Caki2 (cell line): ENCODE measurements around the gene DDIAS. TPM values are rescaled to one million over a fixed set of nuclear protein-coding genes. Genes with fewer than 3 reads are reported as not detected.
A peak's percentile ranks its signal among the peaks of the same experiment; 100 is the strongest.
"Not testable (repeated sequence)": the region's sequence is repeated elsewhere in the genome, so short reads cannot be mapped to it uniquely, and the experiment has no call there.

ENCODE experiments used
- DNase-seq: peaks from one replicate; pipeline ENCODE4 v3.0.0-alpha.2; 2015; ENCODE audit warnings: low read depth
- in situ Hi-C: cut with HindIII; loops from 2 replicates; pipeline ENCODE4 v1.10.0; 2016; ENCODE audit warnings: low sequenced_read_pairs, low pct_unique_long_range_greater_than_20kb, mixed read lengths
- total RNA-seq: library from RNA; depleted of rRNA; stranded (reverse); fragments of >200 nt; shearing (Covaris generic); gene quantifications from 2 replicates; pipeline ENCODE4 v1.2.3, GENCODE V29; 2014; ENCODE audit warnings: low replicate concordance; rRNA removed

DDIAS gene
- 7.2 and 10.1 TPM in 2 replicates for total RNA-seq

DNA sequence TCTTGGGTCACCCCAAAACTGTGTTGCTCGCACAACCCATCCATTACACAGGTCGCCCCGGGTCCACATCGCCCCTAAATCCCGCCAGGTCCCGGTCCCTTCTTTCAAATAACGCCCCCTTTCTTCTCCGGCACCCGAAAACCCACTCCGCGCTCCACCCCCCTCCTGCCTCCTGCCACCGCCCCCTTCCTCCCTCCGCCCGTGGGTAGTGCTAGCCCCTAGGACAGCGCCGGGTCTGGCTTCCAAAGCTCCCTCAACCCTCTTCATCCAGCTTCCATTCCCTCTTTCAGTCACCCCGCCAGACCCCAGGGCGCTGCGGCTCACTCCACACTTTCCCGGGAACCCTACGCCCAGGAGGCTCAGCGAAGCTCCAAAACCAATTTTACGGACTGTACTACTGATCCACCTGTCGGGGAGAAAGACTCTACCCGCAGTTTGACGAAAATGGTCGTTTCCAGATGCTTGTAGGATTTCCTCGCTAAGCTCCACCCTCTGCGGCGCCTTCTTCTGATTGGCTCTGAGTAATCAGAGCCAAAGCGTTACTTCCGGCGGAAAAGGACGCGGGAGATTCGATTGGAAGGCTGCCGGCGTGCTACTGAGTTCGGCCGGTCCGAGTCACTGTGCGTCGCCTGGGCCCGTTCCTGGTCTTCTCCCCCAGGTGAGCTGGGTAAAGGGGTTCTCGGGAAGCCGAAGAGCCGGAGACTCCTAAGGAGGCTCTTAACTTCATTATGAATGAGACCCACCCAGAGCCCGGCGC, at the start of gene DDIAS:
Gene DDIAS (plus strand): TSS at position 572 of the 757 bp plus-strand sequence. CDS start 13,003 bp downstream, outside the sequence.
- in situ Hi-C loops: no loop called here
- peak; percentile 88 for DNase-seq

- in situ Hi-C loops: no loop called here
- no peak for DNase-seq
These were observed 47.3 kb upstream of the DDIAS start for GRCh38 chr11:82854242-82854641.

DNA sequence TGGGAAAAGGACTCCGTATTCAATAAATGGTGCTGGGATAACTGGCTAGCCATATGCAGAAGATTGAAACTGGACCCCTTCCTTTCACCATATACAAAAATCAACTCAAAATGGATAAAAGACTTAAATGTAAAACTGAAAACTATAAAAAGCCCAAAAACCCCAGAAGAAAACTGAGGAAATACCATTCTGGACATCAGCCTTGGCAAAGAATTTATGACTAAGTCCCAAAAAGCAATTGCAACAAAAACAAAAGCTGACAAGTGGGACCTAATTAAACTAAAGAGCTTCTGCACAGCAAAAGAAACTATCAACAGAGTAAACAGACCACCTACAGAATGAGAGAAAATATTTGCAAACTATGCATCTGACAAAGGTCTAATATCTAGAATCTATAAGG, 46.6 kb upstream of the DDIAS start:
- in situ Hi-C loops: not testable (repeated sequence)

DNA sequence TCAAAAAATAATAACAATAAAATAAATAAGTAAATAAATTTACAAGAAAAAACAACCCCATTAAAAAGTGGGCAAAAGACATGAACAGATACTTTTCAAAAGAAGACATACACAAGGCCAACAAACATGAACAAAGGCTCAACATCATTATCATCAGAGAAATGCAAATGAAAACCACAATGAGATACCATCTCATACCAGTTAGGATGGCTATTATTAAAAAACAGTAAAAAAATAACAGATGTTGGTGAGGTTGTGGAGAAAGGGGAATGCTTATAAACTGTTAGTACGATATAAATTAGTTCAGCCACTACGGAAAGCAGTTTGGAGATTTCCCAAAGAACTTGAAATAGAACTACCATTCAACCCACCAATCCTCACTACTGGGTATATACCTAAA, 45.9 kb upstream of the DDIAS start:
- no peak for DNase-seq
- in situ Hi-C loops: no loop called here

More for the DNA sequence above, 46.6 kb upstream of the DDIAS start:
- DNase-seq: not testable (repeated sequence)

DNA sequence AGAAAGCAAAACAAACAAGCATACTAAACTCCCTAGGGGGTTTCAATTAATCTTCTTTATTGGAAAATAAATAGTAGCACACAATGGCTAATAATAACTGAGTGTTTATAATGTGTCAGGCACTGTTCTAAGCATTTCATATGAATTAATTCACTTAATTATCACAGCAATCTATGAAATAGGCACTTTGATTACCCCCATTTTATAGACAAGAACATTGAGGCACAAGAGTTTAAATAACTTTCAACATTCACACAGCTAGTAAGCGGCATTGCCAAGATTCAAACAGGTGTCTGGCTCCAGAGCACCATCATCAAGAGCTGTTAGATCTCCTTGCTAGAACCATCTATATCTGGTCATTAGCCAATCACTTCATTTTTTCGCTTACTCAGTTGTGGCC, 44.4 kb upstream of the DDIAS start:
- in situ Hi-C loops: no loop called here
- DNase-seq: no peak

- in situ Hi-C loops: no loop called here
- no peak for DNase-seq
These were observed 43.4 kb upstream of the DDIAS start for GRCh38 chr11:82858133-82858532.

GRCh38 chr11:82858556-82859091, 42.9 kb upstream of the DDIAS start:
- in situ Hi-C loops: no loop called here
- DNase-seq: peak; percentile 61

- in situ Hi-C loops: no loop called here
- DNase-seq: no peak
These were observed 41.8 kb upstream of the DDIAS start for GRCh38 chr11:82859750-82860149.

GRCh38 chr11:82862379-82862778, 39.2 kb upstream of the DDIAS start:
- no peak for DNase-seq
- in situ Hi-C loops: no loop called here

DNA sequence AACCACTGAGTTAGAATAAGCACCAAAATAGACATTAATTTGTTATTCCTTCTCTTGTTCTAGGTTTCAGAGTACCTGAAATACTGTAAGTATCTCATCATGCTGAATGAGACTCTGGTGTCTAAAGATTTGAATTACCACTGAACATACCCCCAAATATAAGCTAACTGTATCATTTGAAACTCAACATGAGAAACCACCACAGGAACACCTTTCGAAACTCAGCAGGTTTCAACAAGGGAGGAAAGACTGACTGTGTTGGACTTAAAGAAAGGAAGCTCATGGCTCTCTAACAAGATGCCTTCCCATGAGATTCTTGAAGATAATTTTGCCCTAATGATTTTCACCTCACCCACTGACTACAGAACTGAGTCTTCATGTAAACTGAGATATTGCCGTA, 38.3 kb upstream of the DDIAS start:
- no peak for DNase-seq
- in situ Hi-C loops: no loop called here

DNA sequence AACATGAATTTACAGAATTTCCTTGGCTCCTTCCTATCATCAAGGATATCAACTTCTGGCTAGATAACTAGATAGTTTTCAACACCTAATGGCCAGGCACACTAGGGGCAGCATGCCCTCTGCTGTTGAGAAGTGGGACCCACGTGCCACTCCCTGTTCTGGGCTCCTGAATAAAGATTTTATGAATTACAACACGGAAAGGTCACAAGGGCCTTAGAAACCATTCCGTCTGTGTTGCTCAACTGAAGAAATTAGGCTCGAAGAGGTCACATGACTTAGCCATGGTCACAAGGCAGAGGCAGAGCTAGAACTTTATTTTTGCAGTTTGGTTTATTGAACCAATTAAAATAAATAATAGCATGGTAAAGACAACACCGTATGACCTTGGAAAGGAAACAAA, 37.3 kb upstream of the DDIAS start:
- in situ Hi-C loops: no loop called here
- DNase-seq: peak; percentile 59

DNA sequence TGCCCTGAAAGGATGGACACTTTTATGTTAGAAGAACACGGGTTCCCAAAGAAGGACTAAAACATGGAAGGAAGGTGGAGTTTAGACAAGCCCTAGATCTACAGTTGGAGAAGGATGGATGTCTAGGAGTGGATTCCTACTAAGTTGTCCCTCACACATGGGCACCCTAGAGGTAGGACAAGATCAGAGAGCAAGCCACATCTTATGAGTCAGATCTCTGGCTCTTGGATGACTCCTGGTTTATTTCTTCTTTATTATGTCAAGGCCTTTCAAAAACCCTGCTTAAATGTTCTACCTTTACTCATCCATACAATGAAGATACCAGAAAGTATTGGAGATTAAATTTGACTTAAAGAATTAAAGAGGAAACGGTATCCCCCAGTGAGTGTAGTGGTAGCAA, 35.7 kb upstream of the DDIAS start:
- DNase-seq: no peak
- in situ Hi-C loops: no loop called here

DNA sequence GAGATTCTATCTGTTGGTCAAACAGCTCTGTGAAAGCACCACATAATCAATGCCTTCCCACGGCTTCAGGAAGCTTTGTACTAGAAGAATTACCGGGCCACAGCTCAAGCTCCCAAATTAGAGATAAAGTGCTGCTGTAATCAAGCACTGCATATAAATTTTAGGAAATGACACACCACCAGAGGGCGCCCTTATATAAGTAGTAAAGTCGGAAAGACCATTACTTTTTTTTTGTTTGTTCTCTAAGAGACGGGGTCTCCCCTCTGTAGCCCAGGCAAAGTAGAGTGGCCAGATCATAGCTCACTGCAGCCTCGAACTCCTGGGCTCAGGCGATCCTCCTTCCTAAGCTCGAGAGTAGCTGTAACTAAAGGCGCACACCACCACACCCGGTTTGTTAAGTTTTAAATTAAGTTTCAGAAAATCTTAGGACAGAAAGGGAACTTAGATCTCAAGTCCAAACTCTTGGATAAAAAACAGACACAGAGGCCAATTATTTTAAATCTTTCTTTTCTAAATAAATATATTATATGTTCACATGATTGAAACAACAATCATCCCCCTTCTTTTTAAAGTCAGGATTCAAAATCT, 33.9 kb upstream of the DDIAS start:
- in situ Hi-C loops: no loop called here
- DNase-seq: peak; percentile 47

DNA sequence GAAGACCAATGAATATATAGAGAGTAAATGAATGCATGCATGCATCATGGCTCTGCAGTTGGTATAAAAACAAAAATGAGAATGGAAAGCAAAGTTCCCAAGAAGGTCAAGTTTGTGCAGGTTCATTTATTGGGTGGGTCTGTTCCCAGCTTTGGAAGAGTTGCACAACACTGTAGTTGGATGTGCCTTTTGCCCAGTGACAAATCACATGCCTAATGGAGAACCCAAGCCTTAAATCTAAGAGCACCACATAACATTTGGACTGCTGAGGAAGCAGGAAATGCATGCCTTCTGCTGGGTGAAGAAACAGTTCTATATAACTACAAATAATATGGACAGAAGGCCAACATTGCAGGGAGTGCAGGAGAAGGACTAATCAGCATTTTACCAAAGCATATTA, 31.9 kb upstream of the DDIAS start:
- in situ Hi-C loops: no loop called here
- no peak for DNase-seq

DNA sequence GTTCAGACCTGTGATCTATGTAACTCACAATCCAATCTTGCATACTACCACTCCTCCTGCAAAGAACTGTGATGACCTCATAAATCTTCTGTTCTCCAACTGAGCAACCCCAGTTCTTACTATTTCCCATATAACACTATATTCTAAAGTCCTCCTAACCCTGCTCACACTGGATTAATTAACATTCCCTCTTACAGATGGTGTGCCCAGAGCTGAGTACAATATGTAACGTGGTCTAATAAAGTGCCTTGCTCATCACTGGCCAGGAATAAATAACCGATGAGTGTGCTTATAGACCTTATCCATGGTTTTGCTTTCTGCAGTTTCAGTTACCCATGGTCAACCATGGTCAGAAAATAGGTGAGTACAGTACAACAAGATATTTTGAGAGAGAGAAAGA, 29.9 kb upstream of the DDIAS start:
- in situ Hi-C loops: no loop called here
- no peak for DNase-seq

- DNase-seq: no peak
- in situ Hi-C loops: no loop called here
These were observed 29.0 kb upstream of the DDIAS start for GRCh38 chr11:82872377-82873150.

DNA sequence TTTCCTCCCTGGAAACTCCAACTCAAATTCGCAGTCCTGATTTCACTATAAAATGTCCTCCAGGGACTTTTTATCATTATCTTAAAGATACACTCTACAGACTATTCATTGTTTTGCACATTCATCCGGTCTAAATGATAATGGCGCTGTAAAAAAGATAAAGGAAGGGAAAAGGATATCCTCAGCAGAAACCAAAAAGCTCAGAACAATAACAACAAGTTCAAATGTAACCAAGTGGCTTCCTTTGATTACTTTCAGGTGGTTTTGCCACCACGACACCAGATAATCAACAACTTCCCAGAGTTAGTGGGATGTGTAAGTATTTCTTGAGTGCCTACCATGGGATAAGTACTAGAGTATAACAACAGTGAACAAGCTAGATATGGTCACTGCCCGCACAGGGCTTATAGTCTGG, 27.6 kb upstream of the DDIAS start:
- DNase-seq: no peak
- in situ Hi-C loops: no loop called here

DNA sequence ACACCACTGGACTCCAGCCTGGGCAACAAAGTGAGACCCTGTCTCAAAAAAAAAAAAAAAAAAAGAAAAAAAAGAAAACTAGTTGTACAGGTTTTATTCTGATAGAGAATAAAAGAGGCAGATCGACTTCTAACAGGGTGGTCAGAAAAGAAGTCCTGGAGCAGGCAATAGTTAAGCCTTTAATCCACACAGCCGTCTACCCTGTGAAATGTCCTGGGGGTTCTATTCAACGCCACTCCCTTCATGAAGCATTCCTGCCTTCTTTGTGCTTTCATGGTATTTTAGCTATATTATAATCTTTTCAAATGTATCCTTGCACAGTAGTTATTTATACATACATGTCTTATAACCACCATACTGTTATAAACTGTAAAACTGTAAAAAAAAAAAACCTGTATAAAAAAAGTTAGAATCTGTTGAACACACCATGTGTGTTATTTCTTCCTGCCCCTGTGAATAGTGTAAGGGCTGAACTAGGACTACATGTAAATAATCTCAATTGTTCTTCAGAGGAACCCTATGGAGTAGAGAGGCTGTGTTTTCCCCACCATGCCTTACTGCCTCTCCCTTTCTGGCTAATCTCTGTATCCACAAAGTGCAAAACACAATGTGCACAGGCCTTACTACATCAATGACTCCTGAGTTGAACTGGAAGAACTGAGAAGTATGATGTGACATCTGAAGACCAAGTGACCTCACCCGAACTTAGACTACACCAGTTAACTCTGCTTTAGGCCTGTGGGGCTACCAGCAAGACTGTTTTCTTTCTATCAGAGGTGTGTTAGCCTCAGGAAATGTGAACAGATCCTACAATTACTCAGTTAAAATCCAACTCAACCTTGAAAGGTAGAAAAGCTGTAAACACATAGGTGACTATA, 26.7 kb upstream of the DDIAS start:
- in situ Hi-C loops: no loop called here
- no peak for DNase-seq
